HepG2 (cell line): Measurements from ENCODE around the gene PPP2R5B. TPM values are rescaled to one million over a fixed set of nuclear protein-coding genes. Genes with fewer than 3 reads are reported as not detected.

Experiments used
- ARNTL ChIP-seq: sonication (generic); formaldehyde crosslinking; IDR thresholded peaks from 2 replicates; pipeline ENCODE4 v1.4.0; 2020; ENCODE audit warnings: mild to moderate bottlenecking, missing genetic modification reagents
- CENPX ChIP-seq: sonication (generic); formaldehyde crosslinking; IDR thresholded peaks from 2 replicates; pipeline ENCODE4 v1.9.0; 2021; ENCODE audit warnings: mild to moderate bottlenecking, missing genetic modification reagents, moderate library complexity
- FIP1L1 ChIP-seq: fragments of 200-400 bp; formaldehyde crosslinking; IDR thresholded peaks from 2 replicates; pipeline ENCODE4 v1.6.1; 2018; ENCODE audit warnings: low read depth, mild to moderate bottlenecking, low read length, moderate library complexity, borderline replicate concordance; ENCODE audit not compliant: insufficient read depth
- HMGA1 ChIP-seq: sonication (generic); formaldehyde crosslinking; conservative IDR thresholded peaks from 2 replicates; pipeline ENCODE4 v1.4.0; 2020; ENCODE audit warnings: missing genetic modification reagents
- HNF4A ChIP-seq: sonication (generic); formaldehyde crosslinking; IDR thresholded peaks from 2 replicates; pipeline ENCODE4 v1.4.0; 2020; ENCODE audit warnings: missing genetic modification reagents
- KDM2A ChIP-seq: sonication (generic); formaldehyde crosslinking; IDR thresholded peaks from 2 replicates; pipeline ENCODE4 v1.4.0; 2020; ENCODE audit warnings: low read depth, missing genetic modification reagents, borderline replicate concordance
- MIXL1 ChIP-seq: IDR thresholded peaks from 2 replicates; pipeline ENCODE4 v1.6.1; 2016
- MYPOP ChIP-seq: sonication (generic); formaldehyde crosslinking; IDR thresholded peaks from 2 replicates; pipeline ENCODE4 v1.8.1; 2023; ENCODE audit warnings: mild to moderate bottlenecking, moderate library complexity, missing genetic modification reagents
- NFKB2 ChIP-seq: sonication (generic); formaldehyde crosslinking; IDR thresholded peaks from 2 replicates; pipeline ENCODE4 v1.4.0; 2020; ENCODE audit warnings: missing genetic modification reagents, borderline replicate concordance
- NFKBIZ ChIP-seq: IDR thresholded peaks from 2 replicates; pipeline ENCODE4 v1.6.1; 2018; ENCODE audit warnings: missing genetic modification reagents, missing compliant biosample characterization
- POLR2G ChIP-seq: fragments of 200-400 bp; formaldehyde crosslinking; IDR thresholded peaks from 2 replicates; pipeline ENCODE4 v1.6.1; 2018; ENCODE audit warnings: mild to moderate bottlenecking, low read depth, low read length, moderate library complexity
- SNAI1 ChIP-seq: sonication (generic); formaldehyde crosslinking; IDR thresholded peaks from 2 replicates; pipeline ENCODE4 v1.5.0; 2020; ENCODE audit warnings: mild to moderate bottlenecking, missing genetic modification reagents, borderline replicate concordance
- SOX5 ChIP-seq: IDR thresholded peaks from 2 replicates; pipeline ENCODE4 v1.6.1; 2016; ENCODE audit warnings: borderline replicate concordance
- SRSF1 ChIP-seq: fragments of 200-400 bp; formaldehyde crosslinking; optimal IDR thresholded peaks from 2 replicates; pipeline ENCODE3; 2017; ENCODE audit warnings: mild to moderate bottlenecking, low read depth, low read length, moderate library complexity
- TP53 ChIP-seq: sonication (generic); formaldehyde crosslinking; conservative IDR thresholded peaks from 2 replicates; pipeline ENCODE4 v1.4.0; 2020; ENCODE audit warnings: missing genetic modification reagents
- YEATS2 ChIP-seq: sonication (generic); formaldehyde crosslinking; IDR thresholded peaks from 2 replicates; pipeline ENCODE4 v1.4.0; 2020; ENCODE audit warnings: missing genetic modification reagents, borderline replicate concordance
- ZBTB38 ChIP-seq: sonication (generic); formaldehyde crosslinking; IDR thresholded peaks from 2 replicates; pipeline ENCODE4 v1.5.1; 2020; ENCODE audit warnings: mild to moderate bottlenecking, missing genetic modification reagents
- ZMYM2 ChIP-seq: sonication (generic); formaldehyde crosslinking; IDR thresholded peaks from 2 replicates; pipeline ENCODE4 v1.8.0; 2022; ENCODE audit warnings: mild to moderate bottlenecking, missing genetic modification reagents
- ZNF12 ChIP-seq: sonication (generic); formaldehyde crosslinking; IDR thresholded peaks from 2 replicates; pipeline ENCODE4 v1.5.0; 2020; ENCODE audit warnings: missing genetic modification reagents
- ZNF205 ChIP-seq: IDR thresholded peaks from 2 replicates; pipeline ENCODE4 v1.6.1; 2018; ENCODE audit warnings: missing biosample characterization, missing genetic modification reagents
- ZNF253 ChIP-seq: sonication (generic); formaldehyde crosslinking; IDR thresholded peaks from 2 replicates; pipeline ENCODE4 v1.8.0; 2022; ENCODE audit warnings: mild to moderate bottlenecking, missing genetic modification reagents, borderline replicate concordance
- ZNF256 ChIP-seq: sonication (generic); formaldehyde crosslinking; conservative IDR thresholded peaks from 2 replicates; pipeline ENCODE4 v1.4.0; 2020; ENCODE audit warnings: missing genetic modification reagents
- ZNF317 ChIP-seq: sonication (generic); formaldehyde crosslinking; IDR thresholded peaks from 2 replicates; pipeline ENCODE4 v1.5.0; 2020; ENCODE audit warnings: mild to moderate bottlenecking, missing genetic modification reagents
- ZNF431 ChIP-seq: sonication (generic); formaldehyde crosslinking; IDR thresholded peaks from 2 replicates; pipeline ENCODE4 v1.9.0; 2022; ENCODE audit warnings: missing genetic modification reagents, low read depth, mild to moderate bottlenecking, borderline replicate concordance
- ZNF557 ChIP-seq: sonication (generic); formaldehyde crosslinking; IDR thresholded peaks from 2 replicates; pipeline ENCODE4 v1.4.0; 2020; ENCODE audit warnings: missing genetic modification reagents
- ZNF577 ChIP-seq: sonication (generic); formaldehyde crosslinking; IDR thresholded peaks from 2 replicates; pipeline ENCODE4 v1.4.0; 2020; ENCODE audit warnings: mild to moderate bottlenecking, low read depth, missing genetic modification reagents, borderline replicate concordance
- ZNF589 ChIP-seq: sonication (generic); formaldehyde crosslinking; conservative IDR thresholded peaks from 2 replicates; pipeline ENCODE4 v1.8.0; 2022; ENCODE audit warnings: mild to moderate bottlenecking, moderate library complexity, missing genetic modification reagents
- ZNF598 ChIP-seq: sonication (generic); formaldehyde crosslinking; IDR thresholded peaks from 2 replicates; pipeline ENCODE4 v1.5.1; 2020; ENCODE audit warnings: mild to moderate bottlenecking, missing genetic modification reagents, borderline replicate concordance
- ZNF674 ChIP-seq: sonication (generic); formaldehyde crosslinking; IDR thresholded peaks from 2 replicates; pipeline ENCODE4 v1.5.0; 2020; ENCODE audit warnings: low read depth, mild to moderate bottlenecking, missing genetic modification reagents
- ZSCAN22 ChIP-seq: sonication (generic); formaldehyde crosslinking; IDR thresholded peaks from 2 replicates; pipeline ENCODE4 v1.4.0; 2020; ENCODE audit warnings: mild to moderate bottlenecking, missing genetic modification reagents
- ZSCAN31 ChIP-seq: sonication (generic); formaldehyde crosslinking; IDR thresholded peaks from 2 replicates; pipeline ENCODE4 v1.5.0; 2020; ENCODE audit warnings: low read depth, mild to moderate bottlenecking, missing genetic modification reagents
- ZSCAN9 ChIP-seq: IDR thresholded peaks from 2 replicates; pipeline ENCODE4 v1.6.1; 2016; ENCODE audit warnings: borderline replicate concordance
- polyA plus RNA-seq, 8 experiments: library from polyadenylated mRNA; depleted of rRNA in 3 of 8; stranded (reverse) in 7 of 8; unstranded in 1 of 8; fragments of >200 nt; fragmentation: Illumina TruSeq in 4 of 8; extraction: Trizol in 4 of 8; gene quantifications; 2 replicates each; pipeline versions ENCODE4 v1.2.1 to v1.2.3, GENCODE V29; 2011 to 2016; ENCODE audit warnings: low read depth in 4 of 8, missing spikeins in 1 of 8, mixed read lengths in 1 of 8; ENCODE audit not compliant: insufficient read depth in 1 of 8
- total RNA-seq, 5 experiments: library from RNA; depleted of rRNA; stranded (reverse); fragments of >200 nt; fragmentation: Illumina TruSeq; extraction: Trizol; gene quantifications; 2 replicates each; pipeline ENCODE4 v1.2.3, GENCODE V29; 2016; ENCODE audit warnings: low read depth in 1 of 5

PPP2R5B gene
- total and polyA plus RNA-seq, 2 of the 13 experiments (the other 11 are each of a cell fraction or from before 2014, with no cell fraction given) = 2.3 to 8.3 TPM

GRCh38 chr11:64887757-64888405, 36.6 kb upstream of the PPP2R5B start (continued):
- TF ChIP-seq NFKBIZ (CRISPR knock-in tag) = no peak
- TF ChIP-seq ARNTL = 0 out of 2 replicates have a peak, but pooled peaks have one; percentile 20
- TF ChIP-seq FIP1L1 = peak; percentile 34; the same call in 1 of the 2 replicates
- TF ChIP-seq ZSCAN9 (CRISPR knock-in tag) = 0 out of 2 replicates have a peak, but pooled peaks have one; percentile 41
- peak; percentile 75 for TF ChIP-seq ZNF317 (CRISPR knock-in tag)
- no peak for TF ChIP-seq ZNF674
- peak; percentile 91; the same call in 1 of the 2 replicates for TF ChIP-seq NFKB2 (CRISPR knock-in tag)
- peak; percentile 66; the same call in 1 of the 2 replicates for TF ChIP-seq SNAI1 (CRISPR knock-in tag)
- peak; percentile 94 for TF ChIP-seq SRSF1
- 0 out of 2 replicates have a peak, but pooled peaks have one; percentile 26 for TF ChIP-seq ZNF253 (CRISPR knock-in tag)
- TF ChIP-seq HNF4A (CRISPR knock-in tag) = 0 out of 2 replicates have a peak, but pooled peaks have one; percentile 28
- peak; percentile 43 for TF ChIP-seq POLR2G
- peak; percentile 64; the same call in 1 of the 2 replicates for TF ChIP-seq ZNF557 (CRISPR knock-in tag)
- TF ChIP-seq TP53 = no peak
- TF ChIP-seq ZNF12 = 0 out of 2 replicates have a peak, but pooled peaks have one; percentile 5
- TF ChIP-seq ZNF598 = no peak
- no peak for TF ChIP-seq ZSCAN22 (CRISPR knock-in tag)
- TF ChIP-seq MIXL1 = 0 out of 2 replicates have a peak, but pooled peaks have one; percentile 28
- peak; percentile 43; the same call in 1 of the 2 replicates for TF ChIP-seq SOX5 (CRISPR knock-in tag)
- no peak for TF ChIP-seq ZMYM2 (CRISPR knock-in tag)
- no peak for TF ChIP-seq HMGA1 (CRISPR knock-in tag)
- TF ChIP-seq ZNF577 (CRISPR knock-in tag) = no peak
- TF ChIP-seq ZNF431 (CRISPR knock-in tag) = 0 out of 2 replicates have a peak, but pooled peaks have one; percentile 22
- peak; percentile 32; the same call in 1 of the 2 replicates for TF ChIP-seq ZBTB38 (CRISPR knock-in tag)
- TF ChIP-seq ZNF589 (CRISPR knock-in tag) = no peak
- no peak for TF ChIP-seq CENPX
- TF ChIP-seq KDM2A (CRISPR knock-in tag) = peak; percentile 96
- TF ChIP-seq ZSCAN31 (CRISPR knock-in tag) = 0 out of 2 replicates have a peak, but pooled peaks have one; percentile 6
- TF ChIP-seq ZNF205 (CRISPR knock-in tag) = peak; percentile 49; the same call in 1 of the 2 replicates
- TF ChIP-seq MYPOP (CRISPR knock-in tag) = no peak
- TF ChIP-seq YEATS2 = no peak
- peak; percentile 27; the same call in 1 of the 2 replicates for TF ChIP-seq ZNF256 (CRISPR knock-in tag)
